Natural killer cell (primary cell): Measurements from ENCODE around the gene RPIA. TPM values are rescaled to one million over a fixed set of nuclear protein-coding genes. Genes with fewer than 3 reads are reported as not detected.

Source experiments
- ATAC-seq, 3 donors: fragments of 150-1000 bp in 2 of 3; fragments of 200-7000 bp in 1 of 3; cut with Tn5 transposase; 1 replicate in 1 of 3; 2 replicates in 2 of 3; pipeline ENCODE4 v1.10.0; 2021; ENCODE audit warnings: mild to moderate bottlenecking in 2 of 3, moderate library complexity in 2 of 3
- DNase-seq, 2 donors: peaks; one replicate each; pipeline versions ENCODE4 v3.0.0 to v3.0.0-alpha.2; 2013 to 2021; ENCODE audit warnings: mixed read lengths in 1 of 2
- H3K27ac ChIP-seq: one replicate; pipeline ENCODE4 v1.5.1; 2013; ENCODE audit warnings: mild to moderate bottlenecking, low read length
- H3K27me3 ChIP-seq: one replicate; pipeline ENCODE4 v1.6.1; 2013; ENCODE audit warnings: low read length; ENCODE audit not compliant: control insufficient read depth, insufficient read depth
- H3K36me3 ChIP-seq: one replicate; pipeline ENCODE4 v1.6.1; 2013; ENCODE audit warnings: low read length; ENCODE audit not compliant: control insufficient read depth, insufficient read depth
- H3K4me1 ChIP-seq: one replicate; pipeline ENCODE4 v1.6.1; 2013; ENCODE audit warnings: low read length; ENCODE audit not compliant: control insufficient read depth, insufficient read depth
- H3K4me3 ChIP-seq: one replicate; pipeline ENCODE4 v1.5.1; 2013; ENCODE audit warnings: low read length
- H3K9me3 ChIP-seq: one replicate; pipeline ENCODE4 v1.6.1; 2013; ENCODE audit warnings: low read length; ENCODE audit not compliant: control insufficient read depth, insufficient read depth
- H3K27ac Mint-ChIP-seq, 2 donors: one replicate each; pipeline ENCODE4 v1.8.0; 2022; ENCODE audit warnings: mild to moderate bottlenecking in 2 of 2, mixed read lengths in 2 of 2, moderate library complexity in 1 of 2
- H3K27me3 Mint-ChIP-seq, 2 donors: one replicate each; pipeline ENCODE4 v1.8.0; 2022; ENCODE audit warnings: low read depth in 2 of 2, mixed read lengths in 2 of 2
- H3K36me3 Mint-ChIP-seq: one replicate; pipeline ENCODE4 v1.8.0; 2022; ENCODE audit warnings: mixed read lengths
- H3K4me1 Mint-ChIP-seq, 2 donors: one replicate each; pipeline ENCODE4 v1.8.0; 2022; ENCODE audit warnings: mixed read lengths in 2 of 2
- H3K4me3 Mint-ChIP-seq: one replicate; pipeline ENCODE4 v1.8.0; 2022; ENCODE audit warnings: mild to moderate bottlenecking, moderate library complexity, mixed read lengths
- H3K9me3 Mint-ChIP-seq, 2 donors: one replicate each; pipeline ENCODE4 v1.8.0; 2022; ENCODE audit warnings: mixed read lengths in 2 of 2
- WGBS: methylation state at CpG from one replicate; pipeline ENCODE4 v1.1.7; 2013; ENCODE audit warnings: missing lambda C conversion rate; ENCODE audit not compliant: insufficient coverage; 5-methylcytosine and 5-hydroxymethylcytosine counted together
- intact Hi-C: fragments of 100-400 bp; cut with micrococcal nuclease; formaldehyde crosslinking; loops from one replicate; pipeline ENCODE4 v1.14.2; 2022
- total RNA-seq, 4 donors: library from RNA; stranded (reverse); fragments of 120-200 nt in 1 of 4; gene quantifications; one replicate each; pipeline versions ENCODE4 v1.2.3 to v1.2.4, GENCODE V29; 2013 to 2022
- TF ChIP-seq, protein P1 (sequence below): fragments of 200-600 bp; IDR thresholded peaks from one replicate; pipeline ENCODE4 v1.8.0; 2022; ENCODE audit warnings: antibody characterized with exemption

RPIA gene
- total RNA-seq, 3 donors from 2014 or later (not counting 1 experiment from before 2014, with no cell fraction given) = 21.4 to 24.1 (median 22.4) TPM

DNA sequence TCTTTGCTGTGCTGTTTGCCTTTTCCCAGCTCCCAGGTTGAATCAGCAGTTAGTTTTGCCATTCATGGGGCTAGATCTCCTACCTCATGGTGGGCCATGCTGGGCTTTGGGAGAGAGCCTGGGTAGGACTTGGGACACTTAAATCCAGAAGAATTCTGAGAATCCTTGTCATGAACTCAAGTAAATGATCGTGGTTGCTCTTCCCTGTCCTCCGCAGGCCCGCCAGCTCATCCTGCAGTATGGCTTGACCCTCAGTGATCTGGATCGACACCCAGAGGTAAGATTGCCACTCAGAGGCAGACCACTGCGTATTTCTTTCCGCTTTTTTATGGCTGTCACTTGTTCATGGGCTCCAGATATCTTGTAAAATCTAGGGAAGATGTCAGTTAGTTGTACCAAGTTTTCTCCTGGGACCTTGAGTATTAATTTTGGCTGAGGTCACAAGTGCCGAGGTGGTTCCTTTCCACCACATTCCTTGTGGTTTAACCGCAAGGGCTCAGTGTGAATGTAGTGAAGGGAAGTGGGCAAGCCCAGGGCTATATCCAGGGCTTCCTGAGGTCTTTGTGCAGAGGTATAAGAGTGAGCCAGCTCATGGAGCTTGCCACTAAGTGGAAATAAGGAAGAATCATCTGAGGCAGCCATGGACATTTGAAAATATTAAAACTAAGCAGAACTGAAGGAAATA, 37.7 kb downstream of the RPIA start:
- Mint-ChIP-seq H3K4me3 (no peak overlapping the region), H3K9me3 (no peaks in the 10 kb centered on the region), H3K4me1 (peaks cover 27 to 35% of the 10 kb centered on the region in 2 donors), H3K27ac (no peak overlapping the region), H3K27me3 (no peaks in the 10 kb centered on the region), H3K36me3 (no peaks in the 10 kb centered on the region)
- Histone ChIP-seq H3K4me3 (no peak overlapping the region), H3K27me3 (no peaks in the 10 kb centered on the region), H3K9me3 (no peaks in the 10 kb centered on the region), H3K36me3 (no peaks in the 10 kb centered on the region), H3K4me1 (peaks cover 7% of the 10 kb centered on the region), H3K27ac (no peak overlapping the region)
- ATAC-seq (no peak), DNase-seq (no peak)
- intact Hi-C loops = no loop called here
- 66% methylated on average over 8 of the region's 8 CpGs for WGBS
- TF ChIP-seq, protein P1, sequence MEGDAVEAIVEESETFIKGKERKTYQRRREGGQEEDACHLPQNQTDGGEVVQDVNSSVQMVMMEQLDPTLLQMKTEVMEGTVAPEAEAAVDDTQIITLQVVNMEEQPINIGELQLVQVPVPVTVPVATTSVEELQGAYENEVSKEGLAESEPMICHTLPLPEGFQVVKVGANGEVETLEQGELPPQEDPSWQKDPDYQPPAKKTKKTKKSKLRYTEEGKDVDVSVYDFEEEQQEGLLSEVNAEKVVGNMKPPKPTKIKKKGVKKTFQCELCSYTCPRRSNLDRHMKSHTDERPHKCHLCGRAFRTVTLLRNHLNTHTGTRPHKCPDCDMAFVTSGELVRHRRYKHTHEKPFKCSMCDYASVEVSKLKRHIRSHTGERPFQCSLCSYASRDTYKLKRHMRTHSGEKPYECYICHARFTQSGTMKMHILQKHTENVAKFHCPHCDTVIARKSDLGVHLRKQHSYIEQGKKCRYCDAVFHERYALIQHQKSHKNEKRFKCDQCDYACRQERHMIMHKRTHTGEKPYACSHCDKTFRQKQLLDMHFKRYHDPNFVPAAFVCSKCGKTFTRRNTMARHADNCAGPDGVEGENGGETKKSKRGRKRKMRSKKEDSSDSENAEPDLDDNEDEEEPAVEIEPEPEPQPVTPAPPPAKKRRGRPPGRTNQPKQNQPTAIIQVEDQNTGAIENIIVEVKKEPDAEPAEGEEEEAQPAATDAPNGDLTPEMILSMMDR = no peak

DNA sequence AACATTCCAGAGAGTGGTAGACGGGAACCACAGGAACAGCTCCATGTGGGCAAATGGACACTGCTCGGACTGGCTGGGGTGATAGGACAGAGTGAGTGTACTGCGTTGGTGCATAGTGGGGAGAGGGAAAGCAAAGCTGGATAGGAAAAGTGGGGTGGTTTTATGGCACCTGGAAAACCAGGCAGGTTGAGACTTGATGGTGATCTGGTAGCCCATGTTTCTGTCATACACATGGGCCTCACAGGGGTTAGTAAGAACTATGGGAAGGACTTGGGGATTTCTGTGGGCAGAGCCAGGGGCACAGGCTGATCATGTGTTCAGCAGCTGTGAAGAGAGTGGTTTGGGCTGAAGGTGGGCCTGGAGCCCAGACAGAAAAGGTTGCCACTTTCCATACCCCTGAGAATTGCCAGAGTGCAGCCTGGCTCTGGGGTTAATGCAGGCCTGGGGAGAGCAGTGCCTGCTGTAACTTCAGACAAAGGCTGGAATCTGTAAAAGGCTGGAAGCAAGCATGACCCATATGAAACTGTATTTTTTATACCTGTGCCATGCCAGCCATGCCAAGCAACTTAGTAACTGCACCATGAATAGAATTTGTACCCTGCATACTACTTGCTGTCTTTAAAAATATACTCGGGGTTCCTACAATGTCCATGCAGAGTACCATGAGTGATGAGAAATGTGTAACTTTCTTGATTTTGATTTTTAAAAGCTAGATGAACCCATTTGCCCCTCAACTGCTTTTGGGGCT, 41.9 kb downstream of the RPIA start:
- TF ChIP-seq, protein P1 = no peak
- Mint-ChIP-seq H3K27ac (peak overlapping the region in 1 of 2 donors; percentile 2), H3K4me3 (no peak overlapping the region), H3K27me3 (no peaks in the 10 kb centered on the region), H3K36me3 (no peaks in the 10 kb centered on the region), H3K4me1 (peaks cover 17 to 21% of the 10 kb centered on the region in 2 donors), H3K9me3 (no peaks in the 10 kb centered on the region)
- Histone ChIP-seq H3K27ac (no peak overlapping the region), H3K36me3 (peaks cover 26% of the 10 kb centered on the region), H3K27me3 (no peaks in the 10 kb centered on the region), H3K4me1 (peaks cover 7% of the 10 kb centered on the region), H3K4me3 (no peak overlapping the region), H3K9me3 (no peaks in the 10 kb centered on the region)
- DNase-seq = no peak
- 96% methylated on average over 4 of the region's 4 CpGs for WGBS
- intact Hi-C loops = no loop called here
- no peak for ATAC-seq

DNA sequence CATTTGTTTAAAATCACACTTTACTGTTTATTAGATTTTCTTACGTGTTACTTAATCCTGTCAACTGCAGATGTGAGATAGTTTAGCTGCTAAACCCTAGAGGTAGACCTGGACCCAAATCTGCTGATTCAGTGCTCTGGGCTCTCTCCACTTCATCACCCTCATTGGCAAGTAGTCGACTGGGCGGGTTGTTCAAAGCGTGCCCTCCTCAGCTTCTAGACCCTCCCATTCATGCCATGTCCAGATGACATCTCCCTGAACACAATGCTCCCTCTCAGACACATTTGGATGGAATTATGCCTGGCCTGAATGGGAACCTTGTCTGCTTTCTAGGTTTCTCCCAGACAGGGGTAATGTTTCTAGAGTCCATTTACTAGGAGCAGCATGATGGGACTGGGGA, 43.7 kb downstream of the RPIA start:
- H3K9me3 ChIP-seq = no peaks in the 10 kb centered on the region
- H3K27ac Mint-ChIP-seq = no peak overlapping the region
- H3K27me3 Mint-ChIP-seq = no peaks in the 10 kb centered on the region
- peaks cover 31% of the 10 kb centered on the region for H3K36me3 ChIP-seq
- no peak overlapping the region for H3K27ac ChIP-seq
- H3K9me3 Mint-ChIP-seq = no peaks in the 10 kb centered on the region
- no peak overlapping the region for H3K4me3 Mint-ChIP-seq
- H3K4me1 Mint-ChIP-seq = peaks cover 5 to 8% of the 10 kb centered on the region in 2 donors
- 88% methylated on average over 4 of the region's 4 CpGs for WGBS
- no peaks in the 10 kb centered on the region for H3K27me3 ChIP-seq
- intact Hi-C loops = no loop called here
- ATAC-seq = no peak
- TF ChIP-seq, protein P1 = no peak
- no peak for DNase-seq
- no peaks in the 10 kb centered on the region for H3K4me1 ChIP-seq
- no peaks in the 10 kb centered on the region for H3K36me3 Mint-ChIP-seq
- H3K4me3 ChIP-seq = no peak overlapping the region
